HEK293T (cell line): ENCODE results near the gene C19orf73.

Experiments used
- CTCF ChIA-PET: fragments of 350-600 bp; formaldehyde crosslinking; extraction: SDS; loops from one replicate; lab custom pipeline; 2021; ENCODE audit warnings: antibody characterized with exemption, inconsistent platforms; lab: Yijun Ruan, JAX
- POLR2A ChIA-PET: fragments of 350-600 bp; formaldehyde crosslinking; extraction: SDS; loops from one replicate; lab custom pipeline; 2020; ENCODE audit warnings: antibody characterized with exemption, inconsistent platforms; lab: Yijun Ruan, JAX
- DNase-seq: peaks from one replicate; pipeline ENCODE4 v3.0.0; 2012; ENCODE audit warnings: mixed read lengths; ENCODE audit errors: extremely low spot score
- ARNT ChIP-seq: fragments of 450-650 bp; IDR thresholded peaks from 2 replicates; pipeline ENCODE4 v1.6.1; 2017; ENCODE audit warnings: mild to moderate bottlenecking
- BHLHE40 ChIP-seq: fragments of 450-650 bp; IDR thresholded peaks from 2 replicates; pipeline ENCODE4 v1.6.1; 2016; ENCODE audit warnings: mild to moderate bottlenecking, moderate library complexity, borderline replicate concordance
- CTBP1 ChIP-seq: fragments of 450-650 bp; IDR thresholded peaks from 2 replicates; pipeline ENCODE4 v1.6.1; 2016; ENCODE audit warnings: borderline replicate concordance
- ELF4 ChIP-seq: fragments of 450-650 bp; IDR thresholded peaks from 2 replicates; pipeline ENCODE4 v1.6.1; 2017; ENCODE audit warnings: antibody characterized with exemption
- FOXA1 ChIP-seq: fragments of 450-650 bp; IDR thresholded peaks from 2 replicates; pipeline ENCODE4 v1.6.1; 2016; ENCODE audit warnings: mild to moderate bottlenecking
- FOXK2 ChIP-seq: fragments of 450-650 bp; IDR thresholded peaks from 2 replicates; pipeline ENCODE4 v1.6.1; 2016; ENCODE audit warnings: mild to moderate bottlenecking
- FOXM1 ChIP-seq: fragments of 450-650 bp; IDR thresholded peaks from 2 replicates; pipeline ENCODE4 v1.6.1; 2017; ENCODE audit warnings: mild to moderate bottlenecking, borderline replicate concordance
- HDGF ChIP-seq: fragments of 450-650 bp; IDR thresholded peaks from 2 replicates; pipeline ENCODE4 v1.6.1; 2017; ENCODE audit warnings: antibody characterized with exemption, borderline replicate concordance
- L3MBTL2 ChIP-seq: fragments of 450-650 bp; conservative IDR thresholded peaks from 2 replicates; pipeline ENCODE4 v1.6.1; 2016; ENCODE audit warnings: mild to moderate bottlenecking
- LEF1 ChIP-seq: fragments of 450-650 bp; IDR thresholded peaks from 2 replicates; pipeline ENCODE4 v1.6.1; 2017; ENCODE audit warnings: mild to moderate bottlenecking, borderline replicate concordance
- NFRKB ChIP-seq: fragments of 450-650 bp; IDR thresholded peaks from 2 replicates; pipeline ENCODE4 v1.6.1; 2016; ENCODE audit warnings: mild to moderate bottlenecking, moderate library complexity
- SP1 ChIP-seq: fragments of 450-650 bp; IDR thresholded peaks from 2 replicates; pipeline ENCODE4 v1.6.1; 2017
- SUZ12 ChIP-seq: fragments of 450-650 bp; IDR thresholded peaks from 2 replicates; pipeline ENCODE4 v1.6.1; 2016; ENCODE audit warnings: mild to moderate bottlenecking
- TARDBP ChIP-seq: fragments of 450-650 bp; IDR thresholded peaks from 2 replicates; pipeline ENCODE4 v1.6.1; 2016
- ZNF384 ChIP-seq: fragments of 450-650 bp; IDR thresholded peaks from 2 replicates; pipeline ENCODE4 v1.6.1; 2016
- TF ChIP-seq, protein P1 (sequence below): fragments of 450-650 bp; IDR thresholded peaks from 2 replicates; pipeline ENCODE4 v1.6.1; 2016

The C19orf73 gene

DNA sequence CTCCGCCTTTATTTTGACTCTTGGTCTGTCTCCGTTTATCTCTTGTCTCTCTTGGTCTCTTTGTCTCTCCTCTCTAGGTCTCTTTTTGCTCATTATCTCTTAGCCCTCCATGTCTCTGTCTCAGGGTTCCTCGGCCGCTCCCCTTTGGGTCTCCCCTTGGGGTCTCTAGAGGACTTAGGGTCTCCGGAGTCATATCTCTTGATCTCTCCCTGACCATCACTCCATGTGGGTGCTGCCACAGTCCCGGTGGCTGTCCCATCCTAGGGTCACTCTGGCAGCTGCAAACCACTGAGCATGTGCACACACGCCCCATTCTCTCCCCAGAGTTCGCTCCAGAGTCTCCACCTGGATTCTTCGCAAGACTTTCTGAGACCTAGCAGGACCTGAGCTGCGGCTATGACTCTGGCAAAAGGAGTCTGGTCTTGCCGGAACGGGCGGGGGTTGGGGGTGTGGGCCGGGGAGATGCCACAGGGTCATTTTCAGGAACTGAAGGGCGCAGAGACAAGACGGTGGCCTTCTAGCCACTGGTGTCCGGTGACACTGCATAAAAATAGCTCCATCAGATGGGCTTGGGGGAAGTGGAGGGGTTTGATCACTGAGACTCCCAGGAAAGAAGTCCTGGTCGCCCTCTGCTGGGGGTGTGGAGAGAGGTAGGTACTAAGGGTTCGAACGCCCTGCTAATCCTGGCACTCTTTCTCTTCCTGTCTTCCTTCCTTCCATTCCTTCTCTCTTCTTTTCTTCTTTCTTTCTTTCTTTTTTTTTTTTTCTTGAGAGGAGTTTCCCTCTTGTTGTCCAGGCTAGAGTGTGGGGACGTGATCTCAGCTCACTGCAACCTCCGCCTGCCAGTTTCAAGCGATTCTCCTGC is 45.2 kb downstream of the C19orf73 start:
- peak; percentile 70 for DNase-seq
- TF ChIP-seq, protein P1, sequence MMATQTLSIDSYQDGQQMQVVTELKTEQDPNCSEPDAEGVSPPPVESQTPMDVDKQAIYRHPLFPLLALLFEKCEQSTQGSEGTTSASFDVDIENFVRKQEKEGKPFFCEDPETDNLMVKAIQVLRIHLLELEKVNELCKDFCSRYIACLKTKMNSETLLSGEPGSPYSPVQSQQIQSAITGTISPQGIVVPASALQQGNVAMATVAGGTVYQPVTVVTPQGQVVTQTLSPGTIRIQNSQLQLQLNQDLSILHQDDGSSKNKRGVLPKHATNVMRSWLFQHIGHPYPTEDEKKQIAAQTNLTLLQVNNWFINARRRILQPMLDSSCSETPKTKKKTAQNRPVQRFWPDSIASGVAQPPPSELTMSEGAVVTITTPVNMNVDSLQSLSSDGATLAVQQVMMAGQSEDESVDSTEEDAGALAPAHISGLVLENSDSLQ, result no peak
- TF ChIP-seq SUZ12, result no peak
- no peak for TF ChIP-seq NFRKB
- TF ChIP-seq LEF1, result no peak
- no peak for TF ChIP-seq FOXM1
- TF ChIP-seq ARNT, result no peak
- TF ChIP-seq SP1, result no peak
- TF ChIP-seq FOXA1, result no peak
- no peak for TF ChIP-seq BHLHE40
- CTCF ChIA-PET, result interaction anchor here (0.6 to 1.7 kb wide), 22 partner anchors 9 to 354 kb away, joined by 3 to 10 read pairs (median 4); partner anchors contain the start of genes GYS1, NTF4 and RUVBL2
- POLR2A ChIA-PET, result interaction anchor here (1.0 to 1.5 kb wide), 4 partner anchors 12 to 80 kb away, joined by 3 to 10 read pairs (median 4); partner anchors contain the start of genes GYS1 and RUVBL2

DNA sequence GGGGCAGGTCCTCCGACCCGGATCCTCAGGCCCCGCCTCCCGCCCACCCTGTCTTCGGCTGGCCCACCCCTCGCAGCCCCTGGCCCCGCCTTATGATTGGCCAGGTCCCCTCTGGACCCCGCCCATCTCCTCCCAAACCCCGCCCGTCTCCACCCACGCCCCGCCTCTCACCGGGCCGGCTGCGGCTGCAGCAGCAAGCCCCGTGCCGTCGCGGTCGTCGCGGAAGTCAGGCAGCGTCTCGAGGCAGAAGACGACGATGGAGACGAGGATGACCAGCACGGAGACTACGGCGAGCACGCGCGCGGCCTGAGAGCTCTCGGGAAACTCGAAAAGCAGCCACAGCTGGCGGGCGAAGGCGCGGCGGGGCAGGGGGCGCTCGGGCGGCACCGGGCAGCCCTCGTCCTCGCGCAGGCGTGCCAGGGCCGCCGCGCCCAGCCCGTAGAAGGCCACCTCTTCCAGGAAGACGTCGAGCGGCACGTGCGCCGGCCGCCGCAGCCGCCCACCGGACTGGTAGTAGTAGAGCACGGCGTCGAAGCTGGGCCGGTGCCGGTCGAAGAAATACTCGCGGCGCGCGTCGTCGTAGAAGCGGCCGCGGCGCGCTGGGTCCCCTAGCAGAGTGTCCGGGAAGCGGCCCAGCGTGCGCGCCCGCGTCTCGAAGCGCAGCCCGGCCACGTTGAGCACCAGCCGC is 46.9 kb downstream of the C19orf73 start:
- ChIA-PET CTCF (no interaction called here), POLR2A (no interaction called here)
- TF ChIP-seq L3MBTL2, result peak; percentile 67
- TF ChIP-seq FOXM1, result no peak
- DNase-seq, result peak; percentile 48

DNA sequence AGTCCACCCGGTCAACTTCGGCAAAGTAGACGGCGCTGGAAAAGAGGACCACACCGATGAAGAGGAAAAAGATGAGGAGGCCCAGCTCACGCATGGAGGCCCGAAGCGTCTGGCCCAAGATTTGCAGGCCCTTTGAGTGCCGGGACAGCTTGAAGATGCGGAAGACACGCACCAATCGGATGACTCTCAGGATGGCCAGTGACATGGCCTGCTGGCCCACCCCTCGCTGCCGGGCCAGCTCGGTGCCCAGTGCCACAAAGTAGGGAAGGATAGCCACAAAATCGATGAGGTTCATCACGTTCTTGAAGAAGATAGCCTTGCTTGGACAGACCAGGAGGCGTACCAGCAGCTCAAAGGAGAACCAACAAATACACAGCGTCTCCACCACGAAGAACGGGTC is 48.5 kb downstream of the C19orf73 start:
- TF ChIP-seq ELF4 (no peak), SP1 (no peak), BHLHE40 (no peak), FOXM1 (no peak), FOXK2 (no peak)
- DNase-seq, result no peak
- CTCF ChIA-PET, result no interaction called here
- POLR2A ChIA-PET, result no interaction called here

DNA sequence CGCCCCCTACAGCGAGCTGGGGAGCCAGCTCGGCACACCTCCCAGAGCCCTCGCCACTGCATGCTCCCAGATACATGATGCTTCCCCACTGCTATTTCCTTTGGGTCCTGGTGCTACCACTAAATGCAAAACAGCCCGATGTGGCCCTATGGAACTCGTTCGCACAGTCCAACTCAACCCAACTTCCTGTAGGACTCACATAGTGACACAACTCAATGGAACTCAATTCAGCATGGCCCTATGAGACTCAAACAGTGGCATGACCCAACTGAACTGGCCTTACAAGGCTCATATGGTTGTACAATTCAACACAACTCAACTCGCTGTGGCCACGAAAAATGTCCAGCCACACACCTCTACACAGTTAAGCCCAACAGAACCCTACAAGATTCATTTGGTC is 49.9 kb downstream of the C19orf73 start:
- no peak for DNase-seq
- CTCF ChIA-PET, result no interaction called here
- TF ChIP-seq SP1, result no peak
- TF ChIP-seq SUZ12, result no peak
- no peak for TF ChIP-seq BHLHE40
- TF ChIP-seq FOXA1, result no peak
- TF ChIP-seq, protein P1, result no peak
- TF ChIP-seq L3MBTL2, result no peak
- no peak for TF ChIP-seq CTBP1
- TF ChIP-seq ZNF384, result no peak
- no peak for TF ChIP-seq TARDBP
- TF ChIP-seq FOXK2, result no peak
- no peak for TF ChIP-seq LEF1
- TF ChIP-seq ELF4, result no peak
- no peak for TF ChIP-seq NFRKB
- no peak for TF ChIP-seq HDGF
- TF ChIP-seq FOXM1, result no peak
- TF ChIP-seq ARNT, result no peak
- POLR2A ChIA-PET, result interaction anchor here (0.9 kb wide), 2 partner anchors 71 to 76 kb away, joined by 3 read pairs; partner anchors contain the start of genes GYS1 and RUVBL2
